ENCODE results near the gene POU6F1.

GRCh38 chr12:51262758-51263177 lies 44.9 kb upstream of the POU6F1 start:
- TF ChIP-seq CTCF (IDR thresholded peaks at IDR 0.05; ENCODE audit: low read depth, low read length): peak; percentile 41
- no peak for TF ChIP-seq POLR2A (IDR thresholded peaks at IDR 0.05; ENCODE audit: extremely low read depth, insufficient read length)
- no peak for TF ChIP-seq MYC (IDR thresholded peaks at IDR 0.05; ENCODE audit: low read depth, low read length)
- no peak for TF ChIP-seq MAX (IDR thresholded peaks at IDR 0.05; ENCODE audit: low read depth, low read length)

Data from NB4 (cell line).